Panc1 (cell line): ENCODE measurements around the gene TRIM56. TPM values are rescaled to one million over a fixed set of nuclear protein-coding genes. Genes with fewer than 3 reads are reported as not detected.

Experiments used
- ATAC-seq: fragments of 200-7000 bp; cut with Tn5 transposase; 2 replicates; pipeline ENCODE4 v1.9.1; 2020; ENCODE audit warnings: mild to moderate bottlenecking, moderate library complexity
- BruUV-seq: library from RNA; stranded (reverse); fragments of 400-500 nt; replicated peaks from 2 replicates; lab custom pipeline; 2021; lab: Mats Ljungman, UMichigan
- CTCF ChIA-PET: fragments of 300-600 bp; sonication (Branson Sonifier 250); formaldehyde crosslinking; loops from one replicate; lab custom pipeline; 2022; ENCODE audit warnings: antibody characterized with exemption; lab: Charles Lee
- POLR2A ChIA-PET: fragments of 300-600 bp; sonication (Branson Sonifier 250); formaldehyde crosslinking; loops from one replicate; lab custom pipeline; 2022; ENCODE audit warnings: antibody characterized with exemption; lab: Charles Lee
- DNase-seq: peaks from one replicate; pipeline ENCODE4 v3.0.0-alpha.2; 2010; ENCODE audit warnings: low read depth, low spot score
- H3K27ac ChIP-seq: 2 replicates; pipeline ENCODE4 v1.5.1; 2011; ENCODE audit warnings: mild to moderate bottlenecking, low read length, inconsistent platforms
- H3K27me3 ChIP-seq: fragments of 200-500 bp; sonication (Bioruptor generic); 2 replicates; pipeline ENCODE4 v1.6.0; 2014; ENCODE audit warnings: low read length, inconsistent platforms; ENCODE audit not compliant: control insufficient read depth, insufficient read depth
- H3K36me3 ChIP-seq: fragments of 200-500 bp; sonication (Bioruptor generic); 2 replicates; pipeline ENCODE4 v1.5.1; 2014; ENCODE audit warnings: inconsistent platforms, mild to moderate bottlenecking, low read length, moderate library complexity; ENCODE audit not compliant: control insufficient read depth, insufficient read depth
- H3K4me1 ChIP-seq: 2 replicates; pipeline ENCODE4 v1.5.1; 2011; ENCODE audit warnings: inconsistent platforms, mild to moderate bottlenecking, low read length, moderate library complexity; ENCODE audit not compliant: control insufficient read depth, insufficient read depth
- H3K4me3 ChIP-seq, 2 experiments: 2 replicates each; pipeline ENCODE4 v1.5.1; 2011 to 2012; ENCODE audit warnings: low read depth in 2 of 2, low read length in 2 of 2, mild to moderate bottlenecking in 2 of 2, inconsistent platforms in 1 of 2, moderate library complexity in 1 of 2
- H3K9me3 ChIP-seq: fragments of 200-500 bp; sonication (Bioruptor generic); 2 replicates; pipeline ENCODE4 v1.5.1; 2014; ENCODE audit warnings: low read depth, mild to moderate bottlenecking, inconsistent platforms, low read length, moderate library complexity; ENCODE audit not compliant: control insufficient read depth, insufficient read depth
- POLR2AphosphoS5 ChIP-seq: IDR thresholded peaks from 2 replicates; pipeline ENCODE4 v1.6.1; 2012; ENCODE audit warnings: mild to moderate bottlenecking, low read depth, low read length, moderate library complexity
- REST ChIP-seq, 2 experiments: IDR thresholded peaks; 2 replicates each; pipeline ENCODE4 v1.6.1; 2011 to 2012; ENCODE audit warnings: low read depth in 2 of 2, control low read depth in 1 of 2, low read length in 1 of 2, mild to moderate bottlenecking in 1 of 2, moderate library complexity in 1 of 2; ENCODE audit not compliant: insufficient read depth in 1 of 2
- SIN3A ChIP-seq: IDR thresholded peaks from 2 replicates; pipeline ENCODE4 v1.6.1; 2012; ENCODE audit warnings: low read depth, mild to moderate bottlenecking, low read length, moderate library complexity, borderline replicate concordance; ENCODE audit not compliant: insufficient read depth
- TCF7L2 ChIP-seq: IDR thresholded peaks from 2 replicates; pipeline ENCODE4 v1.6.1; 2011; ENCODE audit warnings: mild to moderate bottlenecking, low read depth, low read length, inconsistent platforms
- in situ Hi-C: cut with HindIII; loops from 2 replicates; pipeline ENCODE4 v1.10.0; 2016; ENCODE audit warnings: low sequenced_read_pairs, low pct_unique_long_range_greater_than_20kb
- intact Hi-C: fragments of 100-400 bp; cut with micrococcal nuclease; formaldehyde crosslinking; loops from one replicate; pipeline ENCODE4 v1.10.0; 2022; ENCODE audit not compliant: unreplicated experiment
- total RNA-seq: library from RNA; stranded (reverse); gene quantifications from one replicate; pipeline ENCODE4 v1.2.1, GENCODE V29; 2021; ENCODE audit not compliant: unreplicated experiment
- TF ChIP-seq, protein P1 (sequence below): fragments of 450-650 bp; IDR thresholded peaks from 2 replicates; pipeline ENCODE4 v1.5.1; 2017; ENCODE audit warnings: mild to moderate bottlenecking

The TRIM56 gene
- total RNA-seq, 1 experiment from 2014 or later = 37.4 TPM

GRCh38 chr7:101140339-101140699, 55.0 kb downstream of the TRIM56 start:
- no peaks in the 10 kb centered on the region for H3K9me3 ChIP-seq
- intact Hi-C loops = no loop called here
- H3K27me3 ChIP-seq = no peaks in the 10 kb centered on the region
- peaks cover 34% of the 10 kb centered on the region for H3K4me1 ChIP-seq
- H3K4me3 ChIP-seq = no peak overlapping the region
- CTCF ChIA-PET = interaction anchor here (0.8 to 1.6 kb wide), 2 partner anchors 36 to 52 kb away, joined by 3 to 4 read pairs; no protein-coding TSS in a partner anchor
- TF ChIP-seq SIN3A (no peak), POLR2AphosphoS5 (no peak), TCF7L2 (no peak)
- TF ChIP-seq, protein P1, sequence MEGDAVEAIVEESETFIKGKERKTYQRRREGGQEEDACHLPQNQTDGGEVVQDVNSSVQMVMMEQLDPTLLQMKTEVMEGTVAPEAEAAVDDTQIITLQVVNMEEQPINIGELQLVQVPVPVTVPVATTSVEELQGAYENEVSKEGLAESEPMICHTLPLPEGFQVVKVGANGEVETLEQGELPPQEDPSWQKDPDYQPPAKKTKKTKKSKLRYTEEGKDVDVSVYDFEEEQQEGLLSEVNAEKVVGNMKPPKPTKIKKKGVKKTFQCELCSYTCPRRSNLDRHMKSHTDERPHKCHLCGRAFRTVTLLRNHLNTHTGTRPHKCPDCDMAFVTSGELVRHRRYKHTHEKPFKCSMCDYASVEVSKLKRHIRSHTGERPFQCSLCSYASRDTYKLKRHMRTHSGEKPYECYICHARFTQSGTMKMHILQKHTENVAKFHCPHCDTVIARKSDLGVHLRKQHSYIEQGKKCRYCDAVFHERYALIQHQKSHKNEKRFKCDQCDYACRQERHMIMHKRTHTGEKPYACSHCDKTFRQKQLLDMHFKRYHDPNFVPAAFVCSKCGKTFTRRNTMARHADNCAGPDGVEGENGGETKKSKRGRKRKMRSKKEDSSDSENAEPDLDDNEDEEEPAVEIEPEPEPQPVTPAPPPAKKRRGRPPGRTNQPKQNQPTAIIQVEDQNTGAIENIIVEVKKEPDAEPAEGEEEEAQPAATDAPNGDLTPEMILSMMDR = no peak
- no peak for DNase-seq
- POLR2A ChIA-PET = interaction anchor here (0.6 to 0.8 kb wide), 2 partner anchors 21 to 124 kb away, joined by 3 to 4 read pairs; no protein-coding TSS in a partner anchor
- peak overlapping the region; percentile 67 for H3K27ac ChIP-seq
- in situ Hi-C loops = no loop called here
- peaks cover 2% of the 10 kb centered on the region for H3K36me3 ChIP-seq
- BruUV-seq = no TSS peak
- no peak for ATAC-seq

DNA sequence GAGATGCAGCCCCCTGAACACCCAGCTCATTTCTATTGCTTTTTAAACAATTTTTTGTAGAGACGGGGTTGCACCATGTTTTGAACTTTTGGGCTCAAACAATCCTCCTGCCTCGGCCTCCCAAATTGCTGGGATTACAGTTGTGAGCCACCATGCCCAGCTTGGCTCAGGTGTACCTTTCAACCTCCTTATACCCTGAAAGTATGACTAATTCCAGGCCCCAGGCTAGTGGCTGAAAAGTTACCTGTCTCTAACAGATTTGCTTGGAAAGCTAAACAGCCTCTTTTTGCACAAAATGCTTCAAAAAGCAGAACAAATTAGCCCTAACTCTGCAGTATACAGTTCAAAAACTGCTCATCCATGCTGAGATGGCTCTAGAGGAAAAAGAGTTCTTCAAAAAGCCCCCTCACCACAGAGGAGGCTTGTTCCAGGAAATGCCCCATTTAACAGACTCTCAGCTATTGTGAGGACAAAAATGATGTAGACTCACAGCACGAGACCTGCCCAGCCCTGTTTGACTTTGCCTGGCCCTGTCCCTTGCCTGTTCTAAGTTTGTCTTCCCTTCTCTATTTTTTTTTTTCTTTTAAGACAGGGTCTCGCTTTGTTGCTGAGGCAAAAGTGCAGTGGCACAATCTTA, 55.6 kb downstream of the TRIM56 start:
- DNase-seq (no peak), ATAC-seq (no peak)
- Histone ChIP-seq H3K36me3 (peaks cover 2% of the 10 kb centered on the region; the same call in 1 of the 2 replicates), H3K27ac (peak overlapping the region; percentile 67), H3K4me3 (no peak overlapping the region), H3K9me3 (no peaks in the 10 kb centered on the region), H3K4me1 (peaks cover 34% of the 10 kb centered on the region), H3K27me3 (no peaks in the 10 kb centered on the region)
- ChIA-PET POLR2A (interaction anchor here (0.6 to 0.8 kb wide), 3 partner anchors 20 to 123 kb away, joined by 3 to 4 read pairs (median 4); no protein-coding TSS in a partner anchor), CTCF (interaction anchor here (0.6 to 1.6 kb wide), 4 partner anchors 36 to 183 kb away, joined by 3 to 4 read pairs (median 3); no protein-coding TSS in a partner anchor)
- intact Hi-C loops (no loop called here), in situ Hi-C loops (no loop called here)
- TF ChIP-seq REST (IDR thresholded peaks at IDR 0.05; ENCODE audit: insufficient read depth in 1 of 2, low read depth in 2 of 2, low read length in 1 of 2) = no peak
- TF ChIP-seq, protein P1 = no peak
- no peak for TF ChIP-seq TCF7L2
- TF ChIP-seq SIN3A = no peak
- TF ChIP-seq POLR2AphosphoS5 = no peak
- BruUV-seq = no TSS peak

Other genes with a start within 250 kb of the TRIM56 start
- gene SLC12A9, start 232.8 kb upstream of the TRIM56 start, total RNA-seq = 31.1 TPM
- 3.2 TPM for gene TRIP6, start 218.1 kb upstream of the TRIM56 start, total RNA-seq
- gene SRRT, start 210.4 kb upstream of the TRIM56 start, total RNA-seq = 248 TPM
- 3.3 TPM for gene UFSP1, start 195.8 kb upstream of the TRIM56 start, total RNA-seq
- gene ACHE, start 189.6 kb upstream of the TRIM56 start, total RNA-seq = 10.4 TPM
- gene MUC3A, start 135.9 kb upstream of the TRIM56 start, total RNA-seq = 24.7 TPM
- gene MUC12, start 115.9 kb upstream of the TRIM56 start, total RNA-seq = 6.8 TPM
- gene MUC17, start 65.4 kb upstream of the TRIM56 start, total RNA-seq = not detected
- 370 TPM for gene SERPINE1, start 41.6 kb downstream of the TRIM56 start, total RNA-seq
- gene AP1S1, start 69.0 kb downstream of the TRIM56 start, total RNA-seq = 74.2 TPM
- gene VGF, start 80.1 kb downstream of the TRIM56 start, total RNA-seq = 4.4 TPM
- 0.15 TPM for gene NAT16, start 94.8 kb downstream of the TRIM56 start, total RNA-seq
- 0.23 TPM for gene MOGAT3, start 115.6 kb downstream of the TRIM56 start, total RNA-seq
- gene PLOD3, start 132.1 kb downstream of the TRIM56 start, total RNA-seq = 93.0 TPM
- gene ZNHIT1, start 132.7 kb downstream of the TRIM56 start, total RNA-seq = 69.7 TPM
- 8.0 TPM for gene CLDN15, start 152.3 kb downstream of the TRIM56 start, total RNA-seq
- gene FIS1, start 159.6 kb downstream of the TRIM56 start, total RNA-seq = 110 TPM
- 42.4 TPM for gene IFT22, start 236.3 kb downstream of the TRIM56 start, total RNA-seq